Neural progenitor cell (in vitro differentiated cells): ENCODE data around the gene SMIM45.

Experiments used
- EZH2 ChIP-seq: fragments of 200-600 bp; sonication (generic); IDR thresholded peaks from 2 replicates; pipeline ENCODE4 v1.6.1; 2017; ENCODE audit warnings: antibody characterized with exemption, mild to moderate bottlenecking, moderate library complexity
- TF ChIP-seq, protein P1 (sequence below): fragments of 200-600 bp; sonication (generic); IDR thresholded peaks from 2 replicates; pipeline ENCODE4 v1.5.1; 2017; ENCODE audit warnings: antibody characterized with exemption, mild to moderate bottlenecking

DNA sequence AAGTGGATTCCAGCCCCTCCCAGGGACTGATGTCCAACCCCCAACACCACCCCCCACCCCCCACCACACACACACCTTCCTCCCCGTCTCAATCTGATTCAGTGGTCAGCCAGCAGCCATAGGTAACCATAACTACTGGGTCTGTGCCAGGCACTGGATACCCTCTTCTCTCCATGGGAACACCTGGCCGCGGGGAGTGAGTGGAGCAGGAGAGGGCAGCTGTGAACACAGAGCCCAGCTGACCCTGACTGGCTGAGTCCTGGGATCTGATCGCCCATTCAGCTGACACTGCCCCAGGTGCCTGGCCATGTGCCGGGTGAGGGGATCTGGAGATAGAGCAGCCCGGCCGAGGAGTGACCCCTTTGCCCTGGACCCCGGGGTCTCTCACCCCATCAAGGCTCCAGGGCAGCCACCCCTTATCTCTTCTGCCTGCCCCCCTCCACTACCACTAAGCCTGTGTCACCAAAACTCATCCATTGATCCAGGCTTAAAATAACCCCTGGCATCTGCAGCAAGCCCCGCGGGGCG is 34.5 kb upstream of the SMIM45 start:
- TF ChIP-seq, protein P1, sequence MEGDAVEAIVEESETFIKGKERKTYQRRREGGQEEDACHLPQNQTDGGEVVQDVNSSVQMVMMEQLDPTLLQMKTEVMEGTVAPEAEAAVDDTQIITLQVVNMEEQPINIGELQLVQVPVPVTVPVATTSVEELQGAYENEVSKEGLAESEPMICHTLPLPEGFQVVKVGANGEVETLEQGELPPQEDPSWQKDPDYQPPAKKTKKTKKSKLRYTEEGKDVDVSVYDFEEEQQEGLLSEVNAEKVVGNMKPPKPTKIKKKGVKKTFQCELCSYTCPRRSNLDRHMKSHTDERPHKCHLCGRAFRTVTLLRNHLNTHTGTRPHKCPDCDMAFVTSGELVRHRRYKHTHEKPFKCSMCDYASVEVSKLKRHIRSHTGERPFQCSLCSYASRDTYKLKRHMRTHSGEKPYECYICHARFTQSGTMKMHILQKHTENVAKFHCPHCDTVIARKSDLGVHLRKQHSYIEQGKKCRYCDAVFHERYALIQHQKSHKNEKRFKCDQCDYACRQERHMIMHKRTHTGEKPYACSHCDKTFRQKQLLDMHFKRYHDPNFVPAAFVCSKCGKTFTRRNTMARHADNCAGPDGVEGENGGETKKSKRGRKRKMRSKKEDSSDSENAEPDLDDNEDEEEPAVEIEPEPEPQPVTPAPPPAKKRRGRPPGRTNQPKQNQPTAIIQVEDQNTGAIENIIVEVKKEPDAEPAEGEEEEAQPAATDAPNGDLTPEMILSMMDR, result no peak
- no peak for TF ChIP-seq EZH2
